SIG-M5 treated with dmso at 0.1 percent for 504 hours (cell line): ENCODE results near the gene FERMT3.

Experiments
- DNase-seq: peaks from one replicate; lab custom pipeline; 2025; ENCODE audit not compliant: unreplicated experiment; lab: John Stamatoyannopoulos, UW

Gene FERMT3

GRCh38 chr11:64185693-64186491 is 20.6 kb upstream of the FERMT3 start, which contains the start of gene STIP1:
TSS of gene STIP1 (plus strand) at chr11:64186171. CDS start at chr11:64186262, 91 bp downstream.
- DNase-seq: peak; percentile 100

GRCh38 chr11:64186492-64187165 is 19.9 kb upstream of the FERMT3 start:
- no peak for DNase-seq

- no peak for DNase-seq
Measured at GRCh38 chr11:64192434-64192833, 14.1 kb upstream of the FERMT3 start.

- DNase-seq: no peak
Measured at GRCh38 chr11:64196626-64197025, 9.9 kb upstream of the FERMT3 start.

GRCh38 chr11:64198511-64198910 is 8.0 kb upstream of the FERMT3 start:
- DNase-seq: no peak

- DNase-seq: no peak
Measured at GRCh38 chr11:64201543-64201942, 5.0 kb upstream of the FERMT3 start.

GRCh38 chr11:64202992-64203391 is 3.5 kb upstream of the FERMT3 start:
- no peak for DNase-seq

GRCh38 chr11:64203421-64204079 is 3.0 kb upstream of the FERMT3 start:
- DNase-seq: no peak

GRCh38 chr11:64204080-64204440 is 2.5 kb upstream of the FERMT3 start:
- no peak for DNase-seq

- peak; percentile 89 for DNase-seq
Measured at GRCh38 chr11:64204464-64204989, 2.0 kb upstream of the FERMT3 start.

GRCh38 chr11:64207256-64208085 is 950 bp downstream of the FERMT3 start:
- DNase-seq: peak; percentile 90

- no peak for DNase-seq
Measured at GRCh38 chr11:64208086-64208795, 1.7 kb downstream of the FERMT3 start.

- no peak for DNase-seq
Measured at GRCh38 chr11:64208796-64209562, 2.5 kb downstream of the FERMT3 start.

GRCh38 chr11:64209563-64209843 is 3.0 kb downstream of the FERMT3 start:
- no peak for DNase-seq

- DNase-seq: no peak
Measured at GRCh38 chr11:64210301-64211020, 3.9 kb downstream of the FERMT3 start.

GRCh38 chr11:64211181-64211872 is 4.8 kb downstream of the FERMT3 start:
- DNase-seq: no peak

GRCh38 chr11:64216879-64217278 is 10.4 kb downstream of the FERMT3 start:
- no peak for DNase-seq

GRCh38 chr11:64218628-64219353 is 12.3 kb downstream of the FERMT3 start:
- DNase-seq: no peak
